ENCODE data around the gene DPP6.

GRCh38 chr7:154577141-154577873 lies 525.1 kb downstream of the DPP6 start:
- TF ChIP-seq CTCF (IDR thresholded peaks at IDR 0.05): no peak
- TF ChIP-seq SMC3 (IDR thresholded peaks at IDR 0.05): no peak
- TF ChIP-seq BHLHE40 (IDR thresholded peaks at IDR 0.05; ENCODE audit: low read depth, low read length): no peak
- no peak for TF ChIP-seq POLR2A (IDR thresholded peaks at IDR 0.05; ENCODE audit: low read length)
- no peak for TF ChIP-seq MAZ (IDR thresholded peaks at IDR 0.05; ENCODE audit: borderline replicate concordance, low read depth, low read length)
- TF ChIP-seq RCOR1 (IDR thresholded peaks at IDR 0.05; ENCODE audit: low read depth, low read length): no peak
